Neural cell (in vitro differentiated cells): ENCODE data around the gene BCO1.

Experiments used
- CTCF ChIP-seq: fragments of 450-650 bp; IDR thresholded peaks from 2 replicates; pipeline ENCODE4 v1.5.1; 2014; ENCODE audit warnings: antibody characterized with exemption, mild to moderate bottlenecking, moderate library complexity; ENCODE audit not compliant: poor library complexity, severe bottlenecking
- EP300 ChIP-seq: fragments of 450-650 bp; conservative IDR thresholded peaks from 2 replicates; pipeline ENCODE4 v1.6.1; 2014; ENCODE audit warnings: antibody characterized with exemption, mild to moderate bottlenecking, moderate library complexity; ENCODE audit not compliant: poor library complexity, severe bottlenecking
- EZH2 ChIP-seq: fragments of 200-600, 300-800 bp; shearing (Covaris generic), sonication (generic); IDR thresholded peaks from 2 replicates; pipeline ENCODE4 v1.6.1; 2014; ENCODE audit warnings: antibody characterized with exemption, low read length, borderline replicate concordance, mild to moderate bottlenecking; ENCODE audit not compliant: insufficient read depth, poor library complexity, severe bottlenecking
- POLR2AphosphoS5 ChIP-seq: IDR thresholded peaks from 2 replicates; pipeline ENCODE4 v1.6.1; 2012
- TAF1 ChIP-seq: IDR thresholded peaks from 2 replicates; pipeline ENCODE4 v1.6.1; 2012; ENCODE audit warnings: low read depth

GRCh38 chr16:81201267-81201666 is 37.2 kb upstream of the BCO1 start:
- TF ChIP-seq EZH2 (no peak), POLR2AphosphoS5 (no peak), CTCF (no peak), EP300 (no peak), TAF1 (no peak)
